Right ventricle myocardium inferior (tissue), 1 donor: ENCODE results near the gene LPAR2. TPM values are rescaled to one million over a fixed set of nuclear protein-coding genes. Genes with fewer than 3 reads are reported as not detected.

Experiments
- ATAC-seq: fragments of 200-7000 bp; cut with Tn5 transposase; one replicate; pipeline ENCODE4 v1.9.1; 2020; ENCODE audit warnings: mild to moderate bottlenecking, moderate library complexity
- DNase-seq: peaks from one replicate; pipeline ENCODE4 v3.0.0; 2021; ENCODE audit errors: missing footprints
- intact Hi-C: fragments of 100-400 bp; cut with DNase I; formaldehyde crosslinking; loops from one replicate; pipeline ENCODE4 v1.11.0; 2022
- total RNA-seq: library from RNA; stranded (reverse); fragmentation: NEBNext Ultra II Directional; extraction: Animal tissue kit (Norgen Biotek cat#: 25700); gene quantifications from one replicate; pipeline ENCODE4 v1.2.1, GENCODE V29; 2021
- donor health status: DM: no; HTN: yes; CAD: no; lungs with severe emphysema.

The LPAR2 gene
- total RNA-seq, 1 donor from 2014 or later, result 0.57 TPM

- peak; percentile 56 for DNase-seq
- intact Hi-C loops, result no loop called here
- ATAC-seq, result no peak
Observed at GRCh38 chr19:19655641-19656343, 27.8 kb upstream of the LPAR2 start.

GRCh38 chr19:19655051-19655594 lies 27.1 kb upstream of the LPAR2 start:
- intact Hi-C loops, result no loop called here
- DNase-seq (peak; percentile 25), ATAC-seq (no peak)

- no peak for ATAC-seq
- intact Hi-C loops, result no loop called here
- DNase-seq, result peak; percentile 45
Observed at GRCh38 chr19:19654441-19654840, 26.4 kb upstream of the LPAR2 start.

- intact Hi-C loops, result no loop called here
- peak; percentile 35 for DNase-seq
- no peak for ATAC-seq
Observed at GRCh38 chr19:19653597-19654147, 25.7 kb upstream of the LPAR2 start.

GRCh38 chr19:19652482-19653295 lies 24.7 kb upstream of the LPAR2 start:
- DNase-seq (no peak), ATAC-seq (no peak)
- intact Hi-C loops, result no loop called here

- peak; percentile 54 for ATAC-seq
- intact Hi-C loops, result no loop called here
- DNase-seq, result no peak
Observed at GRCh38 chr19:19651076-19651475, 23.1 kb upstream of the LPAR2 start.

GRCh38 chr19:19650331-19650730 lies 22.3 kb upstream of the LPAR2 start:
- ATAC-seq, result no peak
- DNase-seq, result no peak
- intact Hi-C loops, result no loop called here

- intact Hi-C loops, result no loop called here
- DNase-seq, result no peak
Observed at GRCh38 chr19:19649580-19649995, 21.6 kb upstream of the LPAR2 start.

GRCh38 chr19:19649155-19649554 lies 21.1 kb upstream of the LPAR2 start:
- no peak for ATAC-seq
- intact Hi-C loops, result no loop called here
- no peak for DNase-seq

More at GRCh38 chr19:19649580-19649995, 21.6 kb upstream of the LPAR2 start:
- ATAC-seq, result no peak

DNA sequence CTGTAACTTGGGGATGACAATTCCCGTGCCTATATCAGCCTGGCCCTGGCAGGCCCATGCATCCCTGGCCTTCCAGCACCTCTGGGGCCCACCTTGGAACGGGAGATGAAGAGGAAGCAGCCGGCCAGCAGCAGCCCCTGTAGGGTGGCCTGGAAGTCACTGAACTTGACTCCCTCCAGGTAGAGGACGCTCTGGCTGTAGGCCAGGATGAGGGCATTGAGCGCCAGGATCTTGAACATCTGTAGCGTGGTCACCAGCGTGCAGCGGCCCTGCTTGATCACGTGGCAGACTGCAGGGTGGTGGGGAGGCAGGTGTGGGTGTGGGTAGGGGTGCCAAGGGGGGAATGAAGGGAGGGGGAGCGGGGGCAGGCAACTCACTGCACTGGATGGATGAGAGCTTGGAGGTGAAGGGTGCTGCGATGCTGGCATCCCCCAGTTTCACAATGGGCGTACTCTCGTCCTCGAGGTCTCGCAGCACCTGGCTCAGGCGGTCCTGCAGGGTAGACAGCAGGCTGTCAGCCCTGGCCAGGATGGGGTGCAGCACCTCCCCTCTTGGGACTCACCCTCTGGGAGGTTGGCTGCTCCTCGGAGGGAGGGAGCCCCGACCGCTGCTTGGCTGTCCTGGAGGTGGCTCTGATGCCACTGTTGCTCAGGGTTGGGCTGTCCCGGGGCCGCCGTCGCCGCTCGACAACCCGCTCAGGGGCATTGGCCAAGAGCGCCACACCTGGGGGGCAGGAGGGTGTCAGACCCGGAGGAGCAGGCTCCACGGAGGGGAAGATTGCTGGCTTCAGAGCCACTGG lies 19.2 kb upstream of the LPAR2 start:
- intact Hi-C loops, result no loop called here
- DNase-seq, result peak; percentile 53

GRCh38 chr19:19645233-19645870 lies 17.3 kb upstream of the LPAR2 start:
- intact Hi-C loops, result no loop called here
- ATAC-seq, result no peak
- peak; percentile 43 for DNase-seq

More for the DNA sequence above, 19.2 kb upstream of the LPAR2 start:
- ATAC-seq, result no peak

DNA sequence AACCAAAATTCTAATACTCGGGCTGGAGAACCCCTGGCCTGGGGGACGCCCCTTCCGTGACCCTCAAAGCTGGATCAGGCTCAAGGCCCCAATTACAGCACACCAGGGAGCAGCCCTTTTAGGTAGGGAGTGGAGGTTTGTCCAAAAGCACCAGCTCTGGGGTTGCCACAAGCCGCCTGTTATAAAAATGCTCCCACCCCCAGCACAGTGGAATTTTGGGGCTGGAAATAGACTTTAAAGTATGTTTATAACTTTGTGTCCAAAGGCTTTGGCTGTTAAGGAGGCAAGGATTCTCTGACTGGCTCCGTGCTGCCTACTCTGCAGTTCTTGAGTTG lies 16.0 kb upstream of the LPAR2 start:
- no peak for ATAC-seq
- intact Hi-C loops, result no loop called here
- no peak for DNase-seq

DNA sequence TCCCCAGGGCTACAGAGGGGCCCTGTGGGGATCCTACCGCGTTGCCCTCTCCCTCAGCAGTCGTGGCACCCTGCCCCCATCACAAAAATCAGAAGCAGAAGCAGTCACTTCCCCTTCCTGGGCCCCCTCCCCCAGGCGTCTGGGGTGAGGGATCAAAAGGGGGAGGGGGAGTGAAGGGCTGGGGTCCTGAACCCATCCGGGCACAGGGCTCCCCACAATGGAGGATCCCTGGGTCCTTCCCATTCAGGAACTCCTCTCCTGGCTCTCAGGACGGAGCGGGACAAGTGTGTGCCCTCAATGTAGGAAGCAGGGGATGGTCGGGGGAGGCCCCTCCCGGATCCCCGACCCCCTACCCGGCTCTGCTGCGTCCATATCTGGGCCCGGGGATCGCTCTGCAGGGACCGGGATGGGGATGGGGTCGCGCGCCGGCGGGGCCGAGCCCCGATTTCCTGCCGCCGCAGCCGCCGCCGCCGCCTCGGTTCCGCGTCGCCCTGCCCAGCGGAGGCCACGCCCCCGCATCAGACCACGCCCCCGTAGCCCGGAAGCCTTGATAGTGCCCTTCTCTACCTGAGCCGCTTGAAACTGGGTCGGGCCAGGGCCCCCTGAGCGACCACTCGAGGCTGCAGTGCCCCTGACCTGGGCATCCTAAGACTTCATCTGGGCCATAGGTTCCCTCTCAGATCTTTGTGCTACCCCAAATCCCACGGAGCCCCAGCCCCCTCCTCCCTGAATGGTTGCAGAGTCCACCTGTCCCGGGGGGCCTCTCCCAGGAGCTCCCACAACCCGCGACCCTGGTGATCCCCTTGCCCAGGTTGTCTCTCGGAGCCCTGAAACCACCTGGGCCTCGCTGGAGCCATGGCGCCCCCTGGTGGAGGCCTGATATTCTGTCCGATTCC lies 15.4 kb upstream of the LPAR2 start, which contains the start of gene GMIP:
GMIP (minus strand) TSS at position 500 of the 896 bp plus-strand sequence; CDS start at position 372, 128 bp downstream.
- ATAC-seq, result peak; percentile 82
- peak; percentile 93 for DNase-seq
- intact Hi-C loops, result loop anchor here (2.0 kb wide), 1 partner anchor 111 kb away; no protein-coding TSS in a partner anchor

GRCh38 chr19:19642506-19643157 lies 14.6 kb upstream of the LPAR2 start:
- DNase-seq, result no peak
- intact Hi-C loops, result loop anchor here (2.0 kb wide), 1 partner anchor 110 kb away; no protein-coding TSS in a partner anchor
- ATAC-seq, result no peak

- ATAC-seq, result no peak
- intact Hi-C loops, result no loop called here
- no peak for DNase-seq
Observed at GRCh38 chr19:19637523-19638251, 9.7 kb upstream of the LPAR2 start.

DNA sequence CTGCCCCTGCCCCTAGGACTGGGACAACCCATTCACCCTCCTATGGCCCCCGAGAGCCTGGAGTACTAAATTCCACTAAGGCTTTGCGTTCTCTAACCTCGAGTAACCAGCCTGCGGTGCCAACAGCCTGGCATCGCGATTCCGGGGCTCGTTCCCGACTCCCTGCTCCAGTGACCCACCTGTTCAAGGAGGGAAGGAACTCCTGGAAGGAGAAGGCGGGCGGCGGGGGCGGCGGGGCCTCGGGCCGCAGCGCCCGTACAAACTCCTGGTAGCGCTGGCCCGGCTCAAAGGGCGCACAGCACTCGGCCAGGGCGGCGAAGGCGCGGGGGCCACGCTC lies 9.1 kb upstream of the LPAR2 start:
- no peak for DNase-seq
- ATAC-seq, result no peak
- intact Hi-C loops, result no loop called here
